Panc1 (cell line): ENCODE data around the gene GNB2.

Experiments used
- CTCF ChIP-seq: fragments of 450-650 bp; IDR thresholded peaks from 2 replicates; pipeline ENCODE4 v1.5.1; 2017; ENCODE audit warnings: mild to moderate bottlenecking
- REST ChIP-seq, 2 experiments: IDR thresholded peaks; 2 replicates each; pipeline ENCODE4 v1.6.1; 2011 to 2012; ENCODE audit warnings: low read depth in 2 of 2, control low read depth in 1 of 2, low read length in 1 of 2, mild to moderate bottlenecking in 1 of 2, moderate library complexity in 1 of 2; ENCODE audit not compliant: insufficient read depth in 1 of 2
- SIN3A ChIP-seq: IDR thresholded peaks from 2 replicates; pipeline ENCODE4 v1.6.1; 2012; ENCODE audit warnings: low read depth, mild to moderate bottlenecking, low read length, moderate library complexity, borderline replicate concordance; ENCODE audit not compliant: insufficient read depth

- TF ChIP-seq CTCF = no peak
- TF ChIP-seq REST (IDR thresholded peaks at IDR 0.05; ENCODE audit: insufficient read depth in 1 of 2, low read depth in 2 of 2, low read length in 1 of 2) = no peak
- no peak for TF ChIP-seq SIN3A
Observed at GRCh38 chr7:100723732-100724275, 50.3 kb downstream of the GNB2 start.
